Right renal pelvis (tissue), 4 donors: ENCODE data around the gene NEDD4L. TPM values are rescaled to one million over a fixed set of nuclear protein-coding genes. Genes with fewer than 3 reads are reported as not detected.

Experiments
- DNase-seq, 4 donors: peaks; one replicate each; pipeline ENCODE4 v3.0.0-alpha.2; 2013; ENCODE audit warnings: low read depth in 4 of 4, low spot score in 3 of 4, missing footprints in 1 of 4
- polyA plus RNA-seq, 4 donors: library from polyadenylated mRNA; unstranded; fragments of 120-200 nt; gene quantifications; one replicate each; pipeline ENCODE4 v1.2.1, GENCODE V29; 2013; ENCODE audit not compliant: insufficient read length in 4 of 4

The NEDD4L gene
- polyA plus RNA-seq, 4 donors: 108 to 168 (median 130) TPM

DNA sequence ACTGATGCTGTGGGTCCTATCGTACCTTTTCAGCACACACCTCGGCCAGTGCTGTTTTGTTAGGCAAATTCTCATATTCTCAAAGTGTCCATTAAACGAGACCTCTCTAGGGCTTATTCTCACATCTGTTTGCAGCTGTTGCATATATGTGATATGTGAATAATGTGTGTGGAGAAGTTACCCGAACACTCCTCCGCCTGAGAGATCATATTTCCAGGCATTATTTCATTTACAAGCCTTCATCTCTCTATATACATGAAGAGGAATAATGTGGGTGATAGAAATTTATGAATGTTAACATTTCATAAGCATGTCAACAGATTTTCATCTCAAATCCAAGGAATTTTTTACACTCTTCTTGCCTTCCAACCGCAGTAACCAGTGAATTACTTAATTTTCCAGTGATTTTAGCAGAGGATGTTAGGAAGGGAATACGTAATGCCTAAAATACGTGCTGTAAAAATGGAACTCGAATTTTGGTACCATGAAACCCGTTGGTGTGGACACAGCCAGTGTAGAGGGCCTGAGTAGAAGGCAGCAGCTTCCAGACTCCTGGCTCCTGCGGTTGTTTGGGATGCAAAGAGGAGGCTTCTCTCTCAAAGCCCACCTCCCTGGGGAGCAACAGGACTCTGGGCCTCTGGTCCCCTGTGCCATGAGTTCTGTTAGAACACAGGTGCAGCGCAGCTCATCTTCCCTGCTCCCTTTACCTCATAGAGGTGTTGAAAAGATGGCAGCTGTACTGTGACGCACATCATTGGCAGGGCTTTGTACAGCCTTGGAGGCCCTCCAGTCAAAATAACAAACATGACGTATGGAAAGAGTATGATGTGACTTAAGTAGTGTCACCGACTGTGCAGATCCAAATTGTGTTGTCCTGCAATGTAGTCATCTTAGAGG is 280.1 kb downstream of the NEDD4L start:
- no peak for DNase-seq

DNA sequence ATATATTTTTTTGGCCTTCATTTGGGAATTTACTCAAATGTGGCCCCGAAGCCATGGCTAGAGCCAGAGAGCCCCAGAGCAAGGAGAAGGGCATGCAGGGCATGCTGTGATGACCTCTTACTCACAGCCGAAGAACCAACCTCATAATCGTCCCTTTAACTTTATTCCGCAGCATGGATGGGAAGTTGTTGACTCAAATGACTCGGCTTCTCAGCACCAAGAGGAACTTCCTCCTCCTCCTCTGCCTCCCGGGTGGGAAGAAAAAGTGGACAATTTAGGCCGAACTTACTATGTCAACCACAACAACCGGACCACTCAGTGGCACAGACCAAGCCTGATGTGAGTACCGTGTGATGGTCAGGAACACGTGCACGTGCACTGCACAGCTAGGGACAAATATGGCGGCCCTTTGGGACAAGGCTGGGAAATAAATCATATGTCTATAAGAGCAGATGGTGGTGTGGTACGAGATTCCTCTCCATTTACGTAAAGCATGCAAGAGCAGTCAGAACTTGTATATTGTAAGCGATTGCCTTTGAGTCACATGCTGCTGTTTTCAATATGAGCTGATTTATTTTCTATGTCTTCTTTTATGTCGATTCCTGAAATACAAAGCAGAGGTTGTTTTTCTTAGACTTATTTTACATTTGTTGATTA is 280.9 kb downstream of the NEDD4L start:
- DNase-seq: no peak

DNA sequence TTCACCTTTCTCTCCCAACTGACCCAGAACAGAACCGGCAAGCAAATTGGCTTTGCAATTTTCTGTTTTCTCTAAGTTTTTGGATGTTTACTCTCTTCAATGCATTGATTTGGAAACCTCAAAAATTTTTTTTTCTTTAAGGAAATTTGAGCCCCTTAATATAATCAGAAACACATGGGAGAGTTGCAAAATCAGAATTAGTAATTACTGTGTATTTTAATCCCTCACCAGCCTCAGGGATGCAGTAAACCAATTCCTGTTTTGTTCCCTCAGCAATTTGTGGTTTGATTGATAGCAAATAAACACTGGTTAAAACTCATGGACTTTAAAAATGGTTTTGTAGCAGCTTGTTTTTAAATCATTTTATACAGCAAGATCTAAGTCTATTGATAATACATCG is 281.5 kb downstream of the NEDD4L start:
- DNase-seq: no peak

DNA sequence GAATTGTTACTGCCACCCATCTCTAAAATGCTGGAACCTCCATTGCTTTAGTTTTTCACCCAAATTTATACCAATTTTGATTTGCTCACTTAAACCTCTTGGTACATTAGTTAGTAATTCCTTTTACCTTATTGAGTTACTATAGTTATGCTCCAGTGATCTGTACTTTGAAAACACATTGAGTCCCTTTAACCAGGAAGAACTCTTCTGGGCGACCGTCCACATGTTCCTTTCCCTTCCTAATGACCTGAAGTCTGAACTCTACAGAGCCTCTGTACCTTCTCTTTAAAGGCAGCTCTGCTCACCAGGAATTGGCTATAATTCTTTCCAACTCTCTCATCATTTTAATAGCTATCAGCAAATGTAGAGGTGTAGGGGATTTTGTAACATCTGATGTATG is 290.0 kb downstream of the NEDD4L start:
- no peak for DNase-seq

DNA sequence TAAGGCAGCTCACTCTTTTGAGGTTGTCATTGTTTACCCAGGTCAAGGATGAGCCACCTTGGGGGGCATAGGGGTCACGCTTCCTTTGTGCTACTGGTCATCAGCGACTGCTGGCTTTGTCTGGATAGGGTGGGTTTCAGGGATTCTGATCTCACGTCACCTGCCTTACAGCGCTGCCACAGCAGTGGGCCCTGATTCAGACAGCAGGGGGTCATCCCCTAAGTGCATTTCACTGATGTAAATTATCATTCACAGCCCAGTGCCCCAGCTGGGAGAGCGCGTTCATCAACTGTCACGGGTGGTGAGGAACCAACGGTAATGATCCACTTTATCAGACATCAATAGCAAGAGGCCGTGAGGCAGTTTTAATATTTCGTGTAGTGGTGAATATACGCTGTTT is 291.2 kb downstream of the NEDD4L start:
- DNase-seq: no peak

DNA sequence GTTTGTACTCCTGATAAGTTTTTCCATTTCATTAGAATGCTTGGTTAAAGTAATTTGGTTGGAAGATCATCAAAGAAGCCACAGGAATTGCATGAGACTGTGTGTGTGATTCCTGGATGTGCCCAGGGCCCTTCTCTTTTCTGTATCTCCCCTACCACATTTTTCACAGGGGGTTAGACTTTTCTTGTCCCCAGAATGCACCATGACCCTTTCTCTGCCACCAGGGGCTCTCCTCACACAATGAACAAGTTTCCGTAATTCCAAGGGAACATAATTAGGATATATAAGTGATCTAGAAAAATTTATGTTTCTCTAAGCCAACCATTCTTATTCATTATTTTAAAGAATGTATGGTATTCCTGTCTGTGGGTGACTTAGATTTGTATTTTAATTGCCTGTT is 291.8 kb downstream of the NEDD4L start:
- no peak for DNase-seq

DNA sequence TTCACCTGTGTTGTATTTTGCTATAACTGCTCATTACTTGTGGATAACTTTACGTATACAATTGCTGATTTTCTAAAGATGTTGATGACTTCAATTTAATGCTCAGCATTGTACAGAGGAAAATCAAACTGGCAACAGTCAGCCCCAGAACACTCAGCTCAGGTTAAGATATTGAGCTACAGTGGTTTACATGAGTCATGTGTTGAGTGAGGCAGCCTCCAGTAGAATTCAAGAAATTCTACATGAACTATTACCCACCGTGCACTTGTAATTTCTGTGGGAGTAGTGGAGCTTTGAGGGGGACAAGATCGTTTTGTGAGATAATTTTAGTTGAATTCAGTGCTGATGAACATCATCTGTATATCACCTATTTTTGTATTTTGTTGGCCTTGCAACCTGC is 292.6 kb downstream of the NEDD4L start:
- DNase-seq: no peak

DNA sequence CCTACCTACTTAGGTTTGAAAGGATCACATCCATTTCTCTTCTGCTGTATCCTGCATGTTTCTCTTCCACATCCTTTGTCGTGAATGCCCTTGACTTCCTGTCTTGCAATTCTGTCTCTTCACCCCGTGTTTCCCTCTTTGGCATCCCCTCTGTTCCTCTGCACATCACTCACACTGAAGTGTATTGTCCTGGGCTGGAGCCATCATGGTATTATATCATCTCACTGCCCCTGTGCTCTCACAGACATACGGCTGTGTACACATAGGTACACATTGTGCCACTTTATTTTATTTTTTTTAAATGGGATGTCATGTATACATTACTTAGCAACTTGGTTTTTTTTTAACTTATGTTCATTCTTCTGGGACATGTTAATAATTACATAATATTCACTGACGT is 293.3 kb downstream of the NEDD4L start:
- no peak for DNase-seq

DNA sequence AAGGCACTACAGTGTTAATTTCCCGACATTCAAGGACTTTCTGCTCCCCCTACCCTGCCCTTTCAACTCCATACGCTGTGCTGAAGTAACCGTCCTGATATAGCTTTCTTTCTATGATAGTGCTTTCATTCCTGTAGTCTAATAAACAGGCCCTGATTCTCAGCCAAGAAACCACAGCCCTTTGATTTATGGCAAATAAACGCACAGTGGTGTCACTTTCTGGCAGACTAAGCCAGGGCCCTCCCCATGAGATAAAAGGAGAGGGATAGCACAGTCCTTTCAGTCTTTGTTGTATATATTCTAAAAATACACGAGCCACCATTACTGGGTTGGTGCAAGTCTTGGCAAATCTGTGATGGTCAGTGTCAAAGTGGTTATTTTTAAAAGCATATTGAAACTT is 293.7 kb downstream of the NEDD4L start:
- no peak for DNase-seq

DNA sequence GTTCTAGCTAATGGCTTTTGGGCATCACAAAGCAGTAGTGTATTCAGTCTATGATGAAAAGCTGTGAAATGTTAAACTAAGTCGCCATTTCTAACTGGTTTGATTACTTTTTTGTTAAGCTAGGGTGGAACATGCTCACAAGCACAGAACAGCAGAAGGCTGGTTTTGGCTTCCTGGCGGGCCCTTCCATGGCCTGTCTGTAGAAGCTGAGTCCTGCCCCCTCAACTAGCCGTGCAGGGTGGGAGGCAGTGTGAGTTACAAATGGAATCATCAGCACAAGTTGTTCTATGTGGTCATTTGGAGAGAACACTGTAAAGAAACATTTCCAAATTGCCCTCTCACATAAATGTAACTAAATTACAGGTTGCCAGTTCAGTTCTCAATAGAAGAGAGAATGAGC is 294.1 kb downstream of the NEDD4L start:
- DNase-seq: no peak

DNA sequence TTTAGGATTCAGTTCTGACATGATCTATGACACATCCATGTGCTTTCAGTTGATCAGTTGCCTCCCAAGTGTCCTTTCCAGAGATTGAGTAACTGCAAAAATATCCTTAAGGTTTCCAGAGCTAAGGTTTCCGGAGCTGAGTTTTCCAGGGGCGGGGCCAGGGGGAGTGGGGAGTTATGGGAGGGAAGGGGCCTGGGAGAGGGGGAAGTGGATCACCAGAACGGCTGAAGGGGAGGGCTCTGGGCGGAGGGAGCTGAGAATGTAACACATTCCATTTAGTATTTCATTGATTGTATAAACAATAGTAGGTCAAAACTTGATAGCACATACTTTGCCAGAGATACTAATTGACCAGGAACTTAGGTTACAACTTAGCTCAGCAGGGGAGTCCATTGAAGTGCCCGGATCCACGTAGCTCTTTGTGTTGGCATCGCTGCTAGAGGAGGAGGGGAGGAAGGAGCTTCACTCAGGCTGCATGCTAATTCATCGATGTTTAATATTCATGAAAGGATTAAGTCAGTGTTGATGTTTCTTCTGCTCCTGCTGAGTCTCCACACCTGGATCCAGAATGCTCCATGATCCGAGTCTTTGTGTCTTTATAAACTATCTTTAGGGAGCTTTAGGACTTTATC is 295.1 kb downstream of the NEDD4L start:
- peak in 1 of 4 donors; percentile 38 for DNase-seq

DNA sequence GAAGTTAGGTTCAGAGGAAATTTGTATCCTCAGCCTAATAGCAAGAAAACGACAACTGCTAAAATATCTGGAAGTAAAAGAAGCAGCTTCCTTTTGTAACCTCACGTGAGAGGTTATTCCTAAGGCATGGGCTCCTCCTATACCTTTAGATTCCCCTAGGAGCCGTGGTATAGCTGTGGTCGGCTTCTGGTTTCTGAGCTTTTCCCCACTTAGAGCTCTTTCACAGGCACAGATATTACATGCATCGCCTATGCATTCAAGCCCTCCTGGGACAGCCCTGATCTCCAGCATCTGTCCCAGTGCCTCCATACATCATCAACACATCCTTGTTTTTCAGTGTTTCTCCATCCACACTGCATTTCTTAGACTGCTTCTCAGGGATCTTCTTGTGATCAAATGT is 295.9 kb downstream of the NEDD4L start:
- no peak for DNase-seq

DNA sequence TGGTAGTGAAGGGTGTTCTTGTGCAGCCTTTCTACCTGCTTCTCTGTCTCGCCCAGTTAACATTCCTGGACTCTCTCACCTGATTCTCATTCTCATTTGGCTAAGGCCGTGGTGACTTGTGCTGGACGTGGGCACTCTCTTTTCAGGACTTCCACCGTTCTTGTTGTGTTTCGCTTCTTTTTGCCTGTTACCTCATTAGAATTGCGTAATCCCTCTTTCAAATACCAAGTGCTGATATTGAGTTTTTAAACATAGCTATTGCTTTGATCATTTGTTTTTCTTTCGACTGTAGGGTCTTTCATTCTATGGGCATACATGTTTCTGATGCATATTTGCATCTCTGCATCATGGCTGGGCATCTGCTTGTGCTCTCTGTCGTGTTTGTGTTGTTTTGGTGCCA is 297.9 kb downstream of the NEDD4L start:
- no peak for DNase-seq

DNA sequence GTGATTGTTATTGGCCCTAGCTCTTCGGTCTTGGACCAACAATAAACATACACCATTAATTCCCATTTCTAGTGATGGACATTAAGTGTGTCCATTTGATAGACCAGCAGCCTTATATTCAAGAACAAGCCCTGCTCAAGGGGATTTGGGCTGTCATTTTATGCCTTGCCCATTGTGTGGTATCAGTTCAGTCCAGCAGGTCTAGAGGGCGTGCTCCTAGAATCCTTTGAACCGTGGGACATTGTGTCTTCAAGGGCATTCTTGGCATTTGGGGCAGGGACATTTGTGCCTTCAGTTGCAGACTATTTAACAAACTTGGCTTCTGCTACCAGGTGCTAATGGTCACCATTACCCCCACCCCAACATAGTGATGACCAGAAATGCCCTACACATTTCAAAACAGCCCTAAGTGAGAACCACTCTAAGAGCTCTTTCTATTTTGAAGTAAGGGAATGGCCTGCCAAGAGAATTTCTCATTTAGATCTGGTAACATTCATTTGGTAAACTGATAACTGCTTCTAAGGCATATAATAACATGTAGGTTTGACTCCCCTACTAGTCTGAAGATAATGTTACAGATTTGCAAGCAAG is 300.1 kb downstream of the NEDD4L start:
- DNase-seq: no peak

DNA sequence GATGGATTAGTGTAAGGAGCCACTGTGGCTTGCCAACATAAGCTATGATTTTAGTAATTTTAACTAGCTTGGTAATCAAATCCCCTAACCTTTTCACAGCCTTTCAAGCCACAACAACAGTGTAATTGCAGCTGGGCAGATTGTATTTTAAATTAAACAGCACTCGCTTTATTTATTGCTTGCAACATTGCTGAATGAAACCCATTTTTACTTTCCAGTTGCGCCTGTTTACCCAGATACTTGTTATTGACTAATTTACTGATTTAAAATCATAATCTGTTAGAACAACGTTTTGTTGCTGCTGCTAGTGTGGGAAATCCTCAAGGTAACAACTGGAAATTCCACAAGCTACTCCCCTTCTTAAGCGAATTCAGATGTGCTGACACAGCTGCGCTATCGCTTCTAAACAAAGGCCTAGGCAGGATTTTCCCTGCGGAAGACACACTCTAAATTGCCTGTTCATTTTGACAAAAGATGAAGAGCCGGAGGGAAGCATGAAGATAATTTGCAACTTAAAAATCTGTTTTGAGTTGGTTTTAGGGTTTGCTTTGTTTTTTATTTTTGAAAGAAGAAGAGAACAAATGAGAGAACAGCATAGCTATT is 300.9 kb downstream of the NEDD4L start:
- no peak for DNase-seq

DNA sequence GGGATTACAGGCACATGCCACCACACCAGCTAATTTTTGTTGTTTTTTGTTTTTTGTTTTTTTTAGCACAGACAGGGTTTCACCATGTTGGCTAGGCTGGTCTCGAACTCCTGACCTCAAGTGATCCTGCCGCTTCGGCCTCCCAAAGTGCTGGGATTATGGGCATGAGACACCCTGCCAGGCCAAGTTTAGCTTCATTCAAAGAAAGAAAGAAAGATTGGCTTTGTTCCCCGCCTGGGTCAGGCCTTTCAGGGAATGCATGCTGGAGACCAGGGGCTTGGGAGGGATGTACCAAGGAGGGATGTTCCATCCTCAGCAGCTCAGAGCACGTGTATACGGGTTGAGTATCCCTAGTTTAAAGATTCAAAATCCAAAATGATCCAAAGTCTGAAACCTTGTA is 301.8 kb downstream of the NEDD4L start:
- DNase-seq: no peak

DNA sequence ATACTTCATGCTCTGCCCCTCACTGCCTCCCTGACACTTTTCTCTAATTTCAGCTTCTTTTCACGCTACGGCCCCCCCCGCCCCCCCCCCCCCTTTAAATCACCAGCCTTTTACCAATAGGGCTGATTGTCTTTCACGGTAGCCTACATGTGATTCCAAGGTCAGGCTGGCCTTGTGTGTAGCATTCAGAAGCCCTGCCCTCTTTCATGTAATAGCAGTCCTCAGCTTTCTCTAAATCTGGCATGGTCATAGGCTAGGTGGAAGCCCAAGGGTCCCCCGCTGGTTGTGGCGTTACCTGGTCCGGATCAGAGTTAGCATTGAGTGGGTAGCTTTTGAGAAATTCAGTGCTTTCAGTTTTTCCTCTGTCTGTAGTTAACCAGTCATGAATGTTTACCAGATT is 303.1 kb downstream of the NEDD4L start:
- DNase-seq: no peak

DNA sequence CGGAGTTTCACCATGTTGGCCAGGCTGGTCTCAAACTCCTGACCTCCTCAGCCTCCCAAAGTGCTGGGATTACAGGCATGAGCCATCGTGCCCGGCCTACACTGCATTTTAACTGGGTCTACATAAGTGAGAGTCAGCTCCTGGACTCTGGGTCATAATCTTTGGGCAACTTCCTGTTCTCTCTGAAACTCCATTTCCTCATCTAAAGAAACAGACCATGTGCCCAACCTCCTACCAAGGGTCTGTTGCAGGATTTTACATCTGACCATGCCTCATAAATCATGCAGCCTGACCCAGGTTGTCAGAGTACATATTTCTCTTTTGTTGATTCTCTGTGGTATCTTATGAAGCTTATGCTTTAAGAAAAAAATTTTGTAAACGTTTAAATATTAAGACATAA is 304.5 kb downstream of the NEDD4L start:
- DNase-seq: no peak

DNA sequence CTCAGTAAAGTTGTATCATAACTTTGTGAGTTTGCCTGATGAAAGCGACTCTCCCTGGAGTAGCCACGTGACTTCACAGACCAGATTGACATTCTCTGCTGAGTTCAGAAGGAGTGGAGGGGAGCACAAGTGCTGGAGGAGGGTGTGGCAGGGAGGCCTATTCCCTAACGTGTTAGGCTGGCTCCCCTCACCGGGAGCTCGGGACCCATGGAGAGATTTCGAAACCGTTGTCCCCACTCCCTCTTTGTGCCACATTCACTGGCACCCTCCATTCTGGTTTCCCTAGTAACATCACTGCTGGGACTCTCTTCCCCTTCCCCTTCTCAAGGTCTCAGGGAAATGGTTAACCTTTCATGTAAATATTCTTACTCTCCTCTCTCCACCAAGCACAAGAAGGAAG is 304.9 kb downstream of the NEDD4L start:
- DNase-seq: no peak

DNA sequence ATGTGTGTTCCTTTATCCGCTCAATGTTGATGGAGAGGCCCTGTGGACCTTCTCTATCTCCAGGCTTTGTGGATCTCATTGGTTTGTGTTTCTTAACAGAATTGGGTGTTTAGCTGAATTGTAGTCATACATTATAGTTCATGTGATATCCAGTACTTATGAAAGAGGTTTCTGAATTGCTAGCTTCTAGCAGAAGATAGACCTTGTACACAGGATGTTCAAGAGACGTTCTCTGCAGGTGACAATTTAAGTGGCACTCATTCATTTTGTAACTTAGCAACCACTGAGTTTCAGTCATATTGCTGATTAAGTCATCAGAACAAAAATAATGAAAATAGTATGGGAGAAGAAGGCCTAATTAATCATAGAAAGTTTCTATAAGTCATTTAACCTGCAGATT is 305.6 kb downstream of the NEDD4L start:
- no peak for DNase-seq

DNA sequence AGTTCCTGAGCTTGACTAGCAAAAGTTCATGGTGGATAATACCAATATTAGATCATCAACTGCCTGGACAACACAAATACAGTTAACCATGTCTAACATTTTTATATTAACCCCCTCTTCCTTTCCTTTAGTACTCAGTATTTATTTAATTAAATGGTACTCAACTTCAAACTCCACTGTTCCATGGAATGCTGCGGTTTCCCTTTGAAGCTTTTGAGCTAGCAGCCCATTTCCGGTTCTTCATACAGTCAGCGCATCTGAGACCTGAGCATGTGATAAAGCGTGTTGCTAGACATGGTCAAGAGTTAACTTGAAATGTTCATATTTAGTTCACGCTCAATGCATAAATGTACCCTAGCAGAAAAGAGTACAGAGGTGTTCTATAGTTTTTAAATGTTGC is 306.5 kb downstream of the NEDD4L start:
- no peak for DNase-seq
